ENCODE data around the gene UBAC2.

- TF ChIP-seq HDGF (IDR thresholded peaks at IDR 0.05; ENCODE audit: borderline replicate concordance) (no peak), SP1 (IDR thresholded peaks at IDR 0.05) (no peak), BHLHE40 (IDR thresholded peaks at IDR 0.05; ENCODE audit: borderline replicate concordance) (no peak), L3MBTL2 (conservative IDR thresholded peaks at IDR 0.05) (no peak), FOXM1 (IDR thresholded peaks at IDR 0.05; ENCODE audit: borderline replicate concordance) (no peak), LEF1 (IDR thresholded peaks at IDR 0.05; ENCODE audit: borderline replicate concordance) (no peak), PKNOX1 (IDR thresholded peaks at IDR 0.05) (no peak), NFRKB (IDR thresholded peaks at IDR 0.05) (no peak), FOXA1 (IDR thresholded peaks at IDR 0.05) (no peak), TARDBP (IDR thresholded peaks at IDR 0.05) (no peak), SUZ12 (IDR thresholded peaks at IDR 0.05) (no peak), FOXK2 (IDR thresholded peaks at IDR 0.05) (no peak), ARNT (IDR thresholded peaks at IDR 0.05) (no peak)
These were observed 22.0 kb upstream of the UBAC2 start for GRCh38 chr13:99178636-99179035.
